Measurements from ENCODE around the gene MTM1.

- TF ChIP-seq PATZ1 (CRISPR knock-in tag; IDR thresholded peaks at IDR 0.05; ENCODE audit: borderline replicate concordance) (no peak), TOX (CRISPR knock-in tag; IDR thresholded peaks at IDR 0.05; ENCODE audit: borderline replicate concordance) (no peak), ZC3H10 (CRISPR knock-in tag; IDR thresholded peaks at IDR 0.05) (no peak), TSHZ2 (CRISPR knock-in tag; IDR thresholded peaks at IDR 0.05) (no peak), PPARA (CRISPR knock-in tag; IDR thresholded peaks at IDR 0.05; ENCODE audit: borderline replicate concordance) (no peak), SNAI2 (CRISPR knock-in tag; IDR thresholded peaks at IDR 0.05) (no peak), CSDC2 (CRISPR knock-in tag; IDR thresholded peaks at IDR 0.05) (no peak), ZFP3 (CRISPR knock-in tag; IDR thresholded peaks at IDR 0.05) (no peak), RARB (CRISPR knock-in tag; IDR thresholded peaks at IDR 0.05) (no peak), ISL1 (CRISPR knock-in tag; IDR thresholded peaks at IDR 0.05) (no peak), BACH2 (CRISPR knock-in tag; IDR thresholded peaks at IDR 0.05; ENCODE audit: borderline replicate concordance) (no peak)
Measured at GRCh38 chrX:150566734-150567182, 1.7 kb upstream of the MTM1 start.
